ENCODE results near the gene FGR. TPM values are rescaled to one million over a fixed set of nuclear protein-coding genes. Genes with fewer than 3 reads are reported as not detected.

The FGR gene
- total RNA-seq, 1 donor from 2014 or later: not detected

DNA sequence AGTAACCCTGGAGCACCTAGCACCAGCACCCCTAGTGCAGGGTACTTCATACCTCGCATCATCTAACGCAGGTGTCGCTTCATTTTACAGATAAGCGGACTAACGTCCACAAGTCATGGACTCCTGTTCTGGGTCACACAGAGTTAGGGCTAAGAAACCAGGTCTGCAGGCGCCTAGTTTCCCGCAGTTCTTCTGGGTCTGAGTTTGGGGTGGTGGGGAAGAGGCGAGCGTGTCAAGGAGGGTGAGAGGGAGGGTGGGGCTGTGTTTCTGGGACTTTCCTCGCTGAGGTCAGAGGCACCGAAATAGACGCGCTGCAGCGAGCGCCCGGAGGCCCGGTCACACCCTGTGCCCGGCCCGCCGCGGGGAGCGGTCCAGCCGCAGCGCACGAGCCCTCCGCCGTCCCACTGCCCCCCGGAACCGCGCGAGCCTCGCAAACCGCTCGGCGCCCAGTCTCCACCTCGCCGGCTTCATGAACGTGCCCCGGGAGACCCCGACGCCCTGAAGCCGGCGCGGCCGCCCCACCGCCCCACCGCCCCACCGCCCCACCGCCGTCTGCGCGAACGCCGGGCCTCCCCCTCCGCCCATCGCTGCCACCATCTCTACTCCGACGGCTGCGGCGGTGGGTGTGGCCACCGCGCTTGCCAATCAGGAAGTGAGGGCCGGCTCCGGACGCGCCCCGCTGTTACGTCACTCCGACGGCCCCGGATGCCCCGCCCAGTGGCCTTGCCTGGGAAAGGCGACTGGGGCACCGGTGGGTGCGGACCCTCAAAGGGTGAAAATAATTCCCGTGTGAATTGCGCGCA is 24.7 kb upstream of the FGR start:
- H4K20me1 ChIP-seq (ENCODE audit: insufficient read depth, low read length): no peaks in the 10 kb centered on the region
- H3K9me3 ChIP-seq (ENCODE audit: insufficient read depth, low read depth, low read length): no peaks in the 10 kb centered on the region
- FAIRE-seq (no peak), DNase-seq (ENCODE audit: low read depth) (peak; percentile 57)
- no peaks in the 10 kb centered on the region for H3K9me3 Mint-ChIP-seq (ENCODE audit: unreplicated experiment)
- H3K4me3 Mint-ChIP-seq (ENCODE audit: unreplicated experiment): peak overlapping the region; percentile 79
- peak overlapping the region; percentile 87 for H3K27ac Mint-ChIP-seq (ENCODE audit: unreplicated experiment)
- H3K36me3 Mint-ChIP-seq (ENCODE audit: low read depth, unreplicated experiment): peaks cover 2% of the 10 kb centered on the region
- H3K4me1 ChIP-seq (ENCODE audit: insufficient read depth, low read length): peaks cover 30% of the 10 kb centered on the region
- H3K4me1 Mint-ChIP-seq (ENCODE audit: low read depth, unreplicated experiment): peaks cover 28% of the 10 kb centered on the region
- H3K27me3 ChIP-seq (ENCODE audit: insufficient read depth, low read length): no peaks in the 10 kb centered on the region
- H3K27me3 Mint-ChIP-seq (ENCODE audit: low read depth, unreplicated experiment): no peaks in the 10 kb centered on the region
- H3K36me3 ChIP-seq (ENCODE audit: insufficient read depth, low read length): no peaks in the 10 kb centered on the region
- peak overlapping the region; percentile 64 for H2AFZ ChIP-seq (ENCODE audit: low read depth, low read length)
- H3K4me3 ChIP-seq (ENCODE audit: insufficient read depth, low read depth, low read length): peak overlapping the region; percentile 30
- peak overlapping the region; percentile 64 for H3K9ac ChIP-seq (ENCODE audit: low read length)
- no peaks in the 10 kb centered on the region for H3K79me2 ChIP-seq (ENCODE audit: insufficient read depth, low read length)
- H3K4me2 ChIP-seq (ENCODE audit: low read length): peak overlapping the region; percentile 85
- TF ChIP-seq EZH2 (IDR thresholded peaks at IDR 0.05; ENCODE audit: insufficient read depth, low read length): no peak
- TF ChIP-seq, protein P1, sequence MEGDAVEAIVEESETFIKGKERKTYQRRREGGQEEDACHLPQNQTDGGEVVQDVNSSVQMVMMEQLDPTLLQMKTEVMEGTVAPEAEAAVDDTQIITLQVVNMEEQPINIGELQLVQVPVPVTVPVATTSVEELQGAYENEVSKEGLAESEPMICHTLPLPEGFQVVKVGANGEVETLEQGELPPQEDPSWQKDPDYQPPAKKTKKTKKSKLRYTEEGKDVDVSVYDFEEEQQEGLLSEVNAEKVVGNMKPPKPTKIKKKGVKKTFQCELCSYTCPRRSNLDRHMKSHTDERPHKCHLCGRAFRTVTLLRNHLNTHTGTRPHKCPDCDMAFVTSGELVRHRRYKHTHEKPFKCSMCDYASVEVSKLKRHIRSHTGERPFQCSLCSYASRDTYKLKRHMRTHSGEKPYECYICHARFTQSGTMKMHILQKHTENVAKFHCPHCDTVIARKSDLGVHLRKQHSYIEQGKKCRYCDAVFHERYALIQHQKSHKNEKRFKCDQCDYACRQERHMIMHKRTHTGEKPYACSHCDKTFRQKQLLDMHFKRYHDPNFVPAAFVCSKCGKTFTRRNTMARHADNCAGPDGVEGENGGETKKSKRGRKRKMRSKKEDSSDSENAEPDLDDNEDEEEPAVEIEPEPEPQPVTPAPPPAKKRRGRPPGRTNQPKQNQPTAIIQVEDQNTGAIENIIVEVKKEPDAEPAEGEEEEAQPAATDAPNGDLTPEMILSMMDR (IDR thresholded peaks at IDR 0.05; ENCODE audit: insufficient read depth, low read depth, low read length): no peak
- H3K27ac ChIP-seq (ENCODE audit: low read depth, low read length): peak overlapping the region; percentile 4

DNA sequence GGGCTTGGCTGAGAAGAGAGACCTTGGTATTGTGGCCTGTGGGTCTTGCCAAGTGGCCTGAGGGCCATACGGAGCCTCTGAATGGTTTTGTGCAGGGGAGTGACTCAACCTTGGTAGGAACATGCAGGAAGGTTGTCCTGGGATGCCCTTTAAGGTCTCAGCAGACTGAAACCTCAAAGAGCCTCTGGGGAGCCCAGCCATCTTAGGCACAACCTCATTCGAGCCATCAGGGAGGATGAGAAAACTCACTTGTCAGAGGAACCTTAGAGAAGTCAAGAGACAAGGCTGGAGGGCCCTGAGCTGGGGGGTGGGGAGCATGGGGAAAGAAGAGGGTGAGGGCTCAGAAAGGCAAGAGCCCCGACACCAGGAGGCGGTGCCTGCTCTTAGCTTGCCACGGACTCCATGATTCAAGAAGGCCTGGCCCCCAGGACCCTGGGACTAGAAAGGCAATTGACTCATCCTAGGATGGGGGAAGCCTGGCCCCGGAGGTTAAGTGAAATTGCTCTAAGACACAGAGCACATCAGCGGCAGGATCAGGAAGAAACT is 24.0 kb upstream of the FGR start:
- peak overlapping the region; percentile 4 for H3K27ac ChIP-seq (ENCODE audit: low read depth, low read length)
- Mint-ChIP-seq H3K4me1 (ENCODE audit: low read depth, unreplicated experiment) (peaks cover 24% of the 10 kb centered on the region), H3K36me3 (ENCODE audit: low read depth, unreplicated experiment) (no peaks in the 10 kb centered on the region), H3K27me3 (ENCODE audit: low read depth, unreplicated experiment) (no peaks in the 10 kb centered on the region), H3K9me3 (ENCODE audit: unreplicated experiment) (no peaks in the 10 kb centered on the region), H3K27ac (ENCODE audit: unreplicated experiment) (peak overlapping the region; percentile 87), H3K4me3 (ENCODE audit: unreplicated experiment) (peak overlapping the region; percentile 79)
- H3K9me3 ChIP-seq (ENCODE audit: insufficient read depth, low read depth, low read length): no peaks in the 10 kb centered on the region
- no peaks in the 10 kb centered on the region for H3K36me3 ChIP-seq (ENCODE audit: insufficient read depth, low read length)
- peak overlapping the region; percentile 64 for H3K9ac ChIP-seq (ENCODE audit: low read length)
- no peaks in the 10 kb centered on the region for H4K20me1 ChIP-seq (ENCODE audit: insufficient read depth, low read length)
- peak overlapping the region; percentile 85 for H3K4me2 ChIP-seq (ENCODE audit: low read length)
- DNase-seq (ENCODE audit: low read depth): peak; percentile 59
- peak overlapping the region; percentile 64 for H2AFZ ChIP-seq (ENCODE audit: low read depth, low read length)
- peak overlapping the region; percentile 30 for H3K4me3 ChIP-seq (ENCODE audit: insufficient read depth, low read depth, low read length)
- TF ChIP-seq EZH2 (IDR thresholded peaks at IDR 0.05; ENCODE audit: insufficient read depth, low read length): no peak
- H3K27me3 ChIP-seq (ENCODE audit: insufficient read depth, low read length): no peaks in the 10 kb centered on the region
- no peaks in the 10 kb centered on the region for H3K79me2 ChIP-seq (ENCODE audit: insufficient read depth, low read length)
- peaks cover 30% of the 10 kb centered on the region for H3K4me1 ChIP-seq (ENCODE audit: insufficient read depth, low read length)
- FAIRE-seq: no peak

DNA sequence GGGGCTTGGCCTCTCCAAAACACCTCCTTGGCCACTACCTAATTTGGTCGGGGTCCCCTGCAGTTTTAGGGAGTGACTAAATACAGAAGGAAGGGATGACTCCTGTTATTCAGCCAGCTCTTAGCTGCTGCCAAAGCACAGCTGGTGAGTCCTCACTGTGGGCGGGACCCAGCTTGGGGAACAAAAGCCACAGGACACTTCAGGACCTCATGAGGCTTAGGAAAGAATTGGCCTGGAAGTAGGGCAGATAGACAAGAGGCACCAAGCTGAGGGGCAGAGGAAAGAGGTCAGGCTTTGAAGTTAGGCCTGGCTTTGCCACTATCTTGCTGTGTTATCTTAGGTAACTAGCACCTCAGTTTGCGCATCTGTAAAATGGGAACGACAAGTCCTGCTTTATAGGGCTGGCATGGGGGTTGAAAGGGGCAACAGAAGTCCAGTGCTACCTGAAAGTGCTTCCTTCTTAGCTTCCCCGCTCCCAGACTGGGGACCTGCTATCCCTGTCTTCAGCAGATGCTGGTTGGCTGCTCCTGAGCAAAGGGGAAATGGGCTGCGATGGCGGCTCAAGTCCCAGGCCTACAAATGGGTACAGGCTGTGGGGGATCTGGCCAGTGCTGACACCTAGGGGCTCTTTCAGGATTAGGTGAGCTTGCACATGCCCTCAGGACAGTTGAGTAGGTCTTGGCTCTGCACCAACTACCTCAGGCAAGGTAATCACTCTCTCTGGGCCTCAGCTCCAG is 21.3 kb upstream of the FGR start:
- Mint-ChIP-seq H3K36me3 (ENCODE audit: low read depth, unreplicated experiment) (no peaks in the 10 kb centered on the region), H3K27me3 (ENCODE audit: low read depth, unreplicated experiment) (no peaks in the 10 kb centered on the region), H3K27ac (ENCODE audit: unreplicated experiment) (no peak overlapping the region), H3K9me3 (ENCODE audit: unreplicated experiment) (no peaks in the 10 kb centered on the region), H3K4me3 (ENCODE audit: unreplicated experiment) (no peak overlapping the region), H3K4me1 (ENCODE audit: low read depth, unreplicated experiment) (peaks cover 15% of the 10 kb centered on the region)
- Histone ChIP-seq H3K4me3 (ENCODE audit: insufficient read depth, low read depth, low read length) (no peak overlapping the region), H3K36me3 (ENCODE audit: insufficient read depth, low read length) (no peaks in the 10 kb centered on the region), H3K9ac (ENCODE audit: low read length) (no peak overlapping the region), H3K27me3 (ENCODE audit: insufficient read depth, low read length) (no peaks in the 10 kb centered on the region), H3K4me1 (ENCODE audit: insufficient read depth, low read length) (peaks cover 27% of the 10 kb centered on the region), H4K20me1 (ENCODE audit: insufficient read depth, low read length) (no peaks in the 10 kb centered on the region), H3K27ac (ENCODE audit: low read depth, low read length) (no peak overlapping the region), H3K79me2 (ENCODE audit: insufficient read depth, low read length) (no peaks in the 10 kb centered on the region), H2AFZ (ENCODE audit: low read depth, low read length) (no peak overlapping the region), H3K9me3 (ENCODE audit: insufficient read depth, low read depth, low read length) (no peaks in the 10 kb centered on the region), H3K4me2 (ENCODE audit: low read length) (no peak overlapping the region)
- DNase-seq (ENCODE audit: low read depth): peak; percentile 63
- no peak for TF ChIP-seq EZH2 (IDR thresholded peaks at IDR 0.05; ENCODE audit: insufficient read depth, low read length)
- TF ChIP-seq, protein P1 (IDR thresholded peaks at IDR 0.05; ENCODE audit: insufficient read depth, low read depth, low read length): no peak
- peak; percentile 34 for FAIRE-seq

All from astrocyte (in vitro differentiated cells and primary cell).